T47D (cell line): Measurements from ENCODE around the gene ADAMTSL3.
A peak's percentile ranks its signal among the peaks of the same experiment; 100 is the strongest.
"Not testable (repeated sequence)": the region's sequence is repeated elsewhere in the genome, so short reads cannot be mapped to it uniquely, and the experiment has no call there.

Experiments
- DNase-seq, 2 experiments: peaks; one replicate each; pipeline versions ENCODE4 v3.0.0 to v3.0.0-alpha.2; 2011 to 2012; ENCODE audit warnings: low read depth in 1 of 2, low spot score in 1 of 2
- JUND ChIP-seq: IDR thresholded peaks from 2 replicates; pipeline ENCODE4 v1.6.1; 2012; ENCODE audit warnings: low read depth
- in situ Hi-C: cut with HindIII; loops from 2 replicates; pipeline ENCODE4 v1.10.0; 2016; ENCODE audit warnings: low sequenced_read_pairs, low pct_unique_long_range_greater_than_20kb

ADAMTSL3 gene

DNA sequence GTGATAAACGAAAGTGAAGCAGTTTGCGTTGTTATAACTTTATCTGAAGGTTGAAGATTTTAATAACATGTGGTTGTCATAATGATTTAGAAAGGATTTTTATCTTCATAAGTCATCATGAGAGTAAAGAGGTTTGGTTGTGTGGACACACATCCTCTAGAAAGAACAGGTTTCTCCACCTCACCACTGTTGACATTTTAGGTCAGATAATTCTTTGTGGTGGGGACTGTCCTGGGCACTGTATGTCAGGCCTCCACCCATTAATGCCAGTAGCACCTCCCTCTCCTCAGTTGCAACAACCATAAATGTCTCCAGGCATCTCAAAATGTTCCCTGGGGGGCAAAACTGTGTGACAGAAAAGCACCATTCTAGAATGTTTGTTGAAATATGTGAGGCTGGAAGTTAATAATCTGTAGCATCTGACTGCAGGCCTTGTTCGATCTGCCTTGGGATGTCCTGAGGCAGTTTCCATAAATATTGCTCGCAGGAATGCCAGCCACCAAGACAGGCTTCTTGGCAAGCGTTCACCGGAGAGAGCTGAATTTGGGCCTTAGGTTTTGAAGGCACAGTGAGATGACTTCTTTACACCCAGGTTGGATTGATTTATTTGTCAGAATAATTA lies 100.1 kb downstream of the ADAMTSL3 start:
- peak; percentile 9 to 91 for DNase-seq
- in situ Hi-C loops, result no loop called here
- TF ChIP-seq JUND, result peak; percentile 49; the same call in 1 of the 2 replicates

DNA sequence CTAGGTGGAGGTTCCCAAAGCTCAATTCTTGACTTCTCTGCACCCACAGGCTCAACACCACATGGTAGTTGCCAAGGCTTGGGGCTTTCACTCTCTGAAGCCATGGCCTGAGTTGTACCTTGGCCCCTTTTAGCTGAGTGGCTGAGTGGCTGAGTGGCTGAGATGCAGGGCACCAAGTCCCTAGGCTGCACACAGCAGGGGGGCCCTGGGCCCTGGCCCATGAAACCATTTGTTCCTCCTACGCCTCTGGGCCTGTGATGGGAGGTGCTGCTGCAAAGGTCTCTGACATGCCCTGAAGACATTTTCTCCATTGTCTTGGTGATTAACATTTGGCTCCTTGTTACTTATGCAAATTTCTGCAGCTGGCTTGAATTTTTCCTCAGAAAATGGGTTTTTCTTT lies 103.4 kb downstream of the ADAMTSL3 start:
- DNase-seq, in situ Hi-C loops: not testable (repeated sequence)

DNA sequence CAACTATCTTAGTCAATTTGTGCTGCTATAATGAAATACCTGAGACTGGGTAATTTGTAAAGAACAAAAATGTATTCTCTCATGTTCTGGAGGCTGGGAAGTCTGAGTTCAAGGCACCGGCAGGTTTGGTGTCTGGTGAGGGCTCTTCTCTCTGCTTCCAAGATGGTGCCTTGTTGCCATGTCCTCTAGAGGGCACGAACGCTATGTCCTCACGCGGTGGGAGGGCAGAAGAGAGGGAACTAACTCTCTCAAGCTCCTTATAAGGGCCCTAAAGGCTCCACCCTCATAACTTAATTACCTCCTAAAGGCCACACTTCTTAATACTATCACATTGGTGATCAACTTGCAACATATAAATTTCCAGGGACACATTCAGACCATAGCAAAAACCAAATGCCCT lies 108.4 kb downstream of the ADAMTSL3 start:
- in situ Hi-C loops, result no loop called here
- no peak for TF ChIP-seq JUND

DNA sequence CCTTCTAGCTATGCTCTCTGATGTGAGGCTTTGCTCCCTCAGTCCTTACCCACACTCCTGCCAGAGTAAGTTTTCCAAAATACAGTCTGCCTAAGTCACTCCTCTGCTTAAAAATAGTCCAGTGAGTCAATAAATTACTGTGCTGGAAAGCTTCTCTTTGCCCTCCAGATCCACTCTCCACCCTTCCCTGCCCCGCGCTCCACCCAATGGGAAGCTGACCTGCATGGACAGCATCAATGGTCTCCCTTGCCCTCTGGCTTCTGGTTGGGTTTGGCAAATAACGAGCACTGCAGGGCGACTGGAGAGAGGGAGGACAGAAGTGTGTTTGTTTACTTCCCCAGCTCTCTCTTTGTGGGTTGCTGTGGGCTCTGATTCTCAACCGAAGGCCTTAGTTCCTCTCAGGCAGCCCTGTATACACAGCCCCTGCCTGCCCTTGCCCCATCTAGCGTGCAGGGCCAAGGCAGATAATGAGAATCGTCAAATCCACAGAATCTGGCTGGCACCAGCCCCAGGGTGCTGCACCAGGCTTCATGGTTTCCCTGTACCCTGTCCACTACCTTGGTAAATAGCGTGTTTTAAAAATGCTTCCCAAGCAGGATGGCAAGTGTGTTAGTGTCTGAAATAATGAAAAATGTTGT lies 110.4 kb downstream of the ADAMTSL3 start:
- in situ Hi-C loops, result no loop called here
- TF ChIP-seq JUND, result no peak
- no peak for DNase-seq

More for the DNA sequence above, 108.4 kb downstream of the ADAMTSL3 start:
- DNase-seq, result no peak

DNA sequence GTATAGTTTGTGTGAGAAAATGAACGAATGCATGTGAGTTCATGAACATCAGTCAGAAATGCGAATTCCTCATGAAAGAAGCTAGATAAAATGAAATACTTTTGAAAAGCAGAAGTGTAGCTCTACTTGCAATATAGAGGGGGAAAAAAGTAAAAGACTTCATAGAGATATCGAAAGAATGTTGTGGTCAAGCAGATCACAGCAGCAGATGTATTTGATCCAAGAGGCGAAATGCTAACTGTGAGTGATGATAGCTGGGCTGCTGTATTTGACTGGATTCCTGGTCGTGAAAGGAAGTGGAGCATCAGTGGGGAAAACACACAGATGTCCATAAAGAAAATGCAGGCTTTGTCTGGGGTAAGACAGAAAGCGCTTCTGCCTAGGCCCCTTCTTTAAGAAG lies 112.4 kb downstream of the ADAMTSL3 start:
- no peak for TF ChIP-seq JUND
- DNase-seq, result no peak
- in situ Hi-C loops, result no loop called here

DNA sequence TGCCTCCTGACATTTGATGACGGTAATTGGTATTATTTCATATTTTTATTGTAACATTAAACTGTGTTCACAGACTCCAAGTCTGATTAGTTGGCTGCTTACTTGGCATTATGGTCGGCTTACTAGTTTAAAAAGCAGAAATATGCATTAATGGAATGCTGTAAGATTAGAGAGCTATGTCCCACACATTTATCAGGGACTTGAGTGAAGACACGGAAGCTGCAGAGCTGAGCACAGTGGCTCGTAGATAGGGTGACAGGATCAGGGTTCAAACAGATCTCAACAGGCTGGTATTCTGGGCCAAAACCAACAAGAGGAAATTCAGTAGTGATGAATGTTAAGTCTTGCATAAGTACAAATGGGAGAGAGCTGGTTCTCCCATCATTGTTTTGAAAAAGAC lies 113.8 kb downstream of the ADAMTSL3 start:
- TF ChIP-seq JUND, result no peak
- no peak for DNase-seq
- in situ Hi-C loops, result no loop called here

DNA sequence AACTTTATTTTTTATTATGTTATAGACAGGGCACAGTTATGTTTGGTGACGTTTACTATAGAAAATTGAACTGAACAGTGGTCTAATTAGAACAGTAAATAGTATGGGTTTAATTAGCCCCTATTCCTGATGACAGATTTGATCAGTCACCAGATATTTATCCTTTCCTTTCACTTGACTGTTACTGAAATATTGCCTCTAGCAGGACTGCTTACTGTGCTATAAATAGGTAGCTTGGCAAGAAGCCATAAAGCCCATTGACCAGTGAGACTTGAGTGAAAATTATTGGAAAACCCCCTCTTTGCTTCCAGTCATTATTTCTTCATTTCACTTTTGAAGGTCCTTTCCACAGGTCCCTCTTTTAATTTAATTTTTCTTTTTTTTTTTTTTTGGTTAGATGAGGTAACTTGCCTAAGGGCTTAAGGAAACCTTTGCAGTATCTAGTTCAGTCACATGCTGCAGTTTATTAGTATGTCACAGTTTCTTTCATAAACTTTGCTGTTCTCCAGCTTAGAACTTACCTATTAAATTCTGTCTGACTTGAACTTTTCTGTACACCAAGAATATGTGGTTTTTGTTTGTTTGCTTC lies 115.6 kb downstream of the ADAMTSL3 start:
- DNase-seq, result peak in 1 of 2 experiments; percentile 28
- in situ Hi-C loops, result no loop called here
- no peak for TF ChIP-seq JUND

DNA sequence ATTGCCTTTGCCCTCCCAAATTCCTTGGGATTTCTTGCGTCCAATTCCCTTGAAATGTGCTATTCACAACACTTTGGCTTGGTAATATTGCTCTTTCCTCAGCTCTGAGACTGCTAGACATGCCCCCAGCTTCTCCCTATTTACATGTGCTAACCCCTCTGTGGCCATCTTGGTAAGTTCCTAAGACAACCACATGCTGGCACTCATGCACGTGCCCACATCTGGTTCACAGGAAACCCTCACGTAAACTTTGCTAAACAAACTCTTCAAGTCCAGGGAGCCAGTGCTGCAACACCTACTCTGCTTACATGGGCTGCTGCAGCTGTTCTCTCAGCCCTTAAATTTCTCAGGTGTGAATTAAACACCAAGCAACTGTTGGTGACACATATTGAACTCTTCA lies 121.8 kb downstream of the ADAMTSL3 start:
- in situ Hi-C loops, result no loop called here
- no peak for DNase-seq
- no peak for TF ChIP-seq JUND

DNA sequence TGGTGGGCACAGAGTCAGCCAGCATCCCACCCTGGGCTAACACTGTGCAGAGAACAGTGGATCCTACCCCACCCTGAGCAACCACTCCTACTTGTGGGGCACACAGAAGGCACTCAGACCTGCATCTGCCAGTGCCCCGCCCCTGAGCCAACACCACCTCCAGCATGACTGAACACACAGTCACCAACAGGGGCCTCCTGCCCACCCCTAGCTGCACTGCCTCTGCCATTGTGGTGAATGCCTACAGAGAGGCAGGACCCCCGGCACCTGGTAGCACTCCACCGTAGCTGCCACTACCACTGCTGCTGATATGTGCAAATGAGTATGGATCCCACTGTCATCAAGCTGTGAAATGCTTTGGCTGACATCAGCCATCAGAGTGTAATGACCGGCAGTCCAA lies 123.1 kb downstream of the ADAMTSL3 start:
- TF ChIP-seq JUND, result no peak
- in situ Hi-C loops, result no loop called here
- no peak for DNase-seq

DNA sequence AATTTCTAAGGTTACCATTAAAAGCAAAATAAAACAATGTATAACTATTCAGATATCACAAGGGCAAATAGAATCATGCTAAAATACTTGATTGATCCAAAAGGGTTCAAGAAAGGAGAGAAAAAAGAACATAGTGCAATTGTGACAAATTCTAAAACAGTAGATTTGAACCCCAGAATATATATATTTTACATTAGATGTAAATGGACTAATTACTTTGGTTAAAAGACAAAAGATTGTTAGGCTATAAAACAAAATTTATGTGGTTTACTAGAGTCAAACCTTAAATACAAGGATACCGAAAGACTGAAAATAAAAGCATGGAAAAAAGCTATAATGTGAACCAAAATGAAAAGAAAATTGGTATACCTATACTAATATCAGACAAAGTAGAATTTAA lies 129.3 kb downstream of the ADAMTSL3 start:
- in situ Hi-C loops, result no loop called here
- TF ChIP-seq JUND, result no peak

DNA sequence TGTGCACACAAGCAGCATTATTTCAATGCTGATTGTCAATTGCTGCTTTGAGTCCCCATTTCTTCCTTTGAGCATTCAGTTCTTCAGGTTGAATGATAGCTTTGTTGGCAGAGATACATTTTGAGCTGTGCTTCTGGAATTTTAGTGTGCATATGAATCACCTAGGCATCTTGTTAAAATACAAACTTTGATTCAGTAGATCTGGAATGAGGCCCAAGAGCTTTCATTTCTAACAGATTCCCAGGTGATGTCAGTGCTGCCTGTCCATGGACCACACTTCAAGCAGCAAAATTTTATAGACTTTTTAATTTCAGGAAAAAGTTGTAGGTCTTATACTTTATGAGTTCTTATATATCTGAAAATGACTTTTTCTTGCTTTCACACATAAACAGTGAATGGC lies 131.1 kb downstream of the ADAMTSL3 start:
- in situ Hi-C loops, result no loop called here
- no peak for TF ChIP-seq JUND
- DNase-seq, result peak in 1 of 2 experiments; percentile 13

More for the DNA sequence above, 129.3 kb downstream of the ADAMTSL3 start:
- DNase-seq, result no peak

DNA sequence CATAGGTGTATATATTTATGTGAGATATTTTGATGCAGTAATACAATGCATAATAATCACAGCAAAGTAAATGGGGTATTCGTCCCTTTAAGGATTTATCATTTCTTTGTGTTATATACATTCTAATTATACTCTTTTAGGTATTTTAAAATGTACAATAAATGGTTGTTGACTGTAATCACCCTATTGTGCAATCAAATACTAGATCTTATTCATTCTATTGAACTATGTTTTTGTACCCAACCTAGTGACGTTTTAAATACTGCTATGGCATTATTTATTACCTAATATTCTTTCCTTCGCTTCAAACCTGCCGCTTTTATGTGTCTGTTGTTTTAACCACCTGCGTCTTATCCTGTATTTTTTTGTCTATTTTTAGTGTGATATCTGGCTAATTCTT lies 132.4 kb downstream of the ADAMTSL3 start:
- no peak for TF ChIP-seq JUND
- in situ Hi-C loops, result no loop called here
- DNase-seq, result no peak

DNA sequence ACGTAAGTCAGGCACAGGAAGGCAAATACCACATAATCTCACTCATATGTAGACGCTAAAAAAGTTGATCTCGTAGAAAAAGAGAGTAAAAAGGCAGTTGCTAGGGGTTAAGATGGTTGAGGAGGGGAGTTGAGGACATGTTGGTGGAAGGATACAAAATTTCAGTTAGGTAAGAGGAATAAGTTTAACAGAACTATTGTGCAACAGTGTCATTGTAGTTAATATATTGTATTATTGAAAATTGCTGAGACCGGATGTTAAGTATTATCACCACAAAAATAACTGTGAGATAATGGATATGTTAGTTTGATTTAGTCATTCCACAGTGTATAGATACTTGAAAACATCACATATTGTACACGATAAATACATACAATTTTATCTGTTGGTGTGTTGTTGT lies 139.1 kb downstream of the ADAMTSL3 start:
- no peak for DNase-seq
- in situ Hi-C loops, result no loop called here
- no peak for TF ChIP-seq JUND
